Lower leg skin (tissue), 3 donors: Measurements from ENCODE around the gene TRPC4.

ENCODE experiments used
- POLR2A ChIP-seq, 2 donors: fragments of 450-650 bp; IDR thresholded peaks; one replicate each; pipeline ENCODE4 v1.6.1; 2016 to 2017; ENCODE audit warnings: antibody characterized with exemption in 2 of 2, mild to moderate bottlenecking in 1 of 2, moderate library complexity in 1 of 2
- TF ChIP-seq, protein P1 (sequence below), 3 donors: fragments of 450-650 bp; IDR thresholded peaks; one replicate each; pipeline ENCODE4 v1.5.1; 2016; ENCODE audit warnings: antibody characterized with exemption in 3 of 3, mild to moderate bottlenecking in 3 of 3, moderate library complexity in 2 of 3

DNA sequence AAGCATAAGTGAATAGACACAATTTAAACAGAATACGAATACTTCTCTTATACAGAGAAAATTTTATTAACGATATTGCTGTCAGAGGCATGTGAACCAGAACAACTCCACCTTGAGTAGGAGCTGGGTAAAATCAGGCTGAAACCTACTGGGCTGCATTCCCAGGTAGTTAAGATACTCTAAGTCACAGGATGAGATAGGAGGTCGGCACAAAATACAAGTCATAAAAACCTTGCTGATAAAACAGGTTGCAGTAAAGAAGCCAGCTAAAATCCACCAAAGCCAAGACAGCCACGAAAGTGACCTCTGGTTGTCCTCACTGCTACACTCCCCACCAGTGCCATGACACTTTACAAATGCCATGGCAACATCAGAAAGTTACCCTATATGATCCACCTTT, 49.2 kb upstream of the TRPC4 start:
- TF ChIP-seq, protein P1, sequence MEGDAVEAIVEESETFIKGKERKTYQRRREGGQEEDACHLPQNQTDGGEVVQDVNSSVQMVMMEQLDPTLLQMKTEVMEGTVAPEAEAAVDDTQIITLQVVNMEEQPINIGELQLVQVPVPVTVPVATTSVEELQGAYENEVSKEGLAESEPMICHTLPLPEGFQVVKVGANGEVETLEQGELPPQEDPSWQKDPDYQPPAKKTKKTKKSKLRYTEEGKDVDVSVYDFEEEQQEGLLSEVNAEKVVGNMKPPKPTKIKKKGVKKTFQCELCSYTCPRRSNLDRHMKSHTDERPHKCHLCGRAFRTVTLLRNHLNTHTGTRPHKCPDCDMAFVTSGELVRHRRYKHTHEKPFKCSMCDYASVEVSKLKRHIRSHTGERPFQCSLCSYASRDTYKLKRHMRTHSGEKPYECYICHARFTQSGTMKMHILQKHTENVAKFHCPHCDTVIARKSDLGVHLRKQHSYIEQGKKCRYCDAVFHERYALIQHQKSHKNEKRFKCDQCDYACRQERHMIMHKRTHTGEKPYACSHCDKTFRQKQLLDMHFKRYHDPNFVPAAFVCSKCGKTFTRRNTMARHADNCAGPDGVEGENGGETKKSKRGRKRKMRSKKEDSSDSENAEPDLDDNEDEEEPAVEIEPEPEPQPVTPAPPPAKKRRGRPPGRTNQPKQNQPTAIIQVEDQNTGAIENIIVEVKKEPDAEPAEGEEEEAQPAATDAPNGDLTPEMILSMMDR (IDR thresholded peaks at IDR 0.05), result no peak
- TF ChIP-seq POLR2A (IDR thresholded peaks at IDR 0.05), result no peak
